GM19240 (cell line): ENCODE data around the gene WDR7.

Experiments used
- DNase-seq: peaks from one replicate; pipeline ENCODE4 v3.0.0; 2011; ENCODE audit warnings: low spot score; ENCODE audit not compliant: insufficient read length

Gene WDR7

GRCh38 chr18:56986829-56987228 lies 335.7 kb downstream of the WDR7 start:
- no peak for DNase-seq

- no peak for DNase-seq
Observed at GRCh38 chr18:56987236-56987635, 336.1 kb downstream of the WDR7 start.

DNA sequence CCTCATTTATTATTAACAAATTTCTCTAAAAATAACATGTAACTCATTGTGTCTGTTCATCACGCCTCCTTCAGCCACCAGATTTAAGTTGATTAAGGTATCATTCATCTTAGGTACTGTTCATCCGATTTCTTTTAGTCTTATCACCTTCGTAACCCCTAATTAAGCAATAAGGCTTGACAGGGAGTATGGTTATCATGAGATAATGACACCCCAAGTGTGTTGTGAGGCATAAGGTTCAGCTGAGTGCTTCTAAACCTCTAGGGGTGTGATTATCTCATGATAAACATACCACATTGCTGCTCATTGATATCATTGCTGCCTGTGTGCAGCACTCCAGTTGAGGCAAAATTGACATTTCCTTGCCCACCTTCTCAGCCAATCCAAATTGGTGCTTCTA lies 336.9 kb downstream of the WDR7 start:
- no peak for DNase-seq

DNA sequence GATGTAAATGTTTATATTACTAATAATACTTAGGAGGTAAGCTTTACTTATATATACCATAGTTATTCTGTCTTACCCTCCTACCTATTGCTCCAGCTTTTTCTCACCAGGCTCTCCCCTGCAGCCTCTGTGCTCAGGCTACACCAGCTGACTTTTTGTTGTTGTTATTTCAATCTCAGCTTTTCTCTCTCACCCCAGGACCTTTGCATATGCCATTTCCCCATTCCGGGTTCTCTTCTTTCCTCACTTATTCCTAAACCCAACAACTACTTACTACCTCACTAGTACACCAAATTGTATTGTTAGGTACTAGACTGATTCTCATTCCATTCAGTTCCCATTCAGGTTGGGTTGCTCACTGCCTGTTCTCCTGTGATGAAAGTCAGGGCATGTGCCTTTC lies 339.5 kb downstream of the WDR7 start:
- no peak for DNase-seq

DNA sequence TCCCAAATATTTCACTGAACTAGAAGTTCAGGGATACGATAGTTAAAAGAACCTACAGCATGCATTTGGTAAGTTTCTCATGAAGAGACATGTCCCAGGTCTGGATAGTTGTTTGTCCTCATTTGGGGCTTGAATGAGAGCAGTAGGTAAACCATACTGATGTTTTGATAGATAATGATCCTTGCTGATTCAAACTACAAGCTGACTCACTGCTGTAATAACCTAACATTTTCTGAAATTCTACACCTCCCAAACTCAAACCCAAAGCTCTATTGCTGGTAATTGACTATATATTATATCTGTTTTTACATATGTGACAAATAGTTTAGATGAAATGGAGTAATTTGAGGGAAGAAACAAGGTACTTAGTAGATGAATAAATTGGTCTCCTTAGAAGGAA lies 341.6 kb downstream of the WDR7 start:
- DNase-seq = no peak

DNA sequence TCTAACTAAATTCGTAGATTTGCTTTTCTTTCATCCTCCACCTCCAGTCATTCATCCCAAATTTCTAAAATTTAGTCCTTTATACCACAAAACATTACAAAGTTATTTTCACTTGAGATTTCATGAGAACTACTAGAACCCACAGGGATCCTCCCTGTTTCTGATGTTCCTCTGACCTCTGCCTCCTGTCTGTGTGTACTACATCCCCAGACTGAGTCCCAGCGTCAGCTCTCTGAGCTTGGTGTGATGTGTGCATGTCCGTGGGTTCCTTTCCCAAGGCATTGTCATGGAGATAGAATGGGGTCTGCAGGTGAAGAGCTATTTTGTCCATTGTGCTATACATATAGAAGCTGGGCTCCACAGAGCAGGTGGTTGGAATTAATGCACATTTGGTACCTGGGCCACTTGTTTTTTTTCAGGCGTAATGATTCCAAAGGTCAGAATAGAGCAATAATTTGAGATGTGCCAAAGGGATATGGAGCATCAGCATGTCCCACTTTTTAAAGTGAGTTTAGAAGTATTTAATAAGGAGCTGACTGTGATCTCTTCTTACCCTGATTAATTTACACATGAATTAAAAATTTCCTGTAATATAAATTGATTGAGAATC lies 344.5 kb downstream of the WDR7 start:
- no peak for DNase-seq

DNA sequence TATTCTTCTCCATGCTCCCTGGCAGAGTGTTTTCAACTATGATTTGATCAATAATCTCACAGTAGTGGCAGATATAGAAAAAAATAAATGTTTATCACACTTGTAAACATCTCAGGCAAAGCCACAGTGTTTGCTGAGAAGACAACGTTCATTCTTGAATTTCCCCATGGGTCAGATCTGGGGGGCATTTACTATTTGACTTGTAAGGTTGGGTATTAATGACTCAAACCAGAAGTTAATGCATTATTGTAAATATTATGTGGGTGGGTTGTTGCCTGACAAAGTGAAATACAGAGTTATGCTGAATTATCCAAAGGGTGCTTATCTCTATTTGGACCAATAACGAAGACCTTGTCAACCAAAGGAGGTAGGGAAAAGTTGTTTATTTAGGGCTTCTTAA lies 346.0 kb downstream of the WDR7 start:
- DNase-seq = no peak

DNA sequence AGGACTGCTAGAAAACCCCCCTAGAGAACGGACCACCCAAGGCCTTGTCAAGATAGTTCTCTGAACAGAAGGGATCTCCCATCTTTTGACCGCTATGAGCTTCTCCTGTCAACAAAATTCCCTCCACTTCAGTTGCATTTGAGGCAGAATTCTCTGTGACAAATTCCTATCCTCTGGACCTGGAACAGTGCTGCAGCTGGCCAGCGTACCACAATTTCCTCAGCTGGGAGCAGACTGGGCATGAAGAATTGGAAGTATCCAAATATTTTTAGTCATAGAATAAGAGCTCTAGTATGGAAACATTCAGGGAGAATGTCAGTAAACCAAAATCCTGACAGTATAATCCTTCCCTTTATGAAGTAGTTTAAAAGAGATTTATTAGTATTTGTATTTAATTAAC lies 348.7 kb downstream of the WDR7 start:
- no peak for DNase-seq

GRCh38 chr18:57002627-57003026 lies 351.5 kb downstream of the WDR7 start:
- no peak for DNase-seq

DNA sequence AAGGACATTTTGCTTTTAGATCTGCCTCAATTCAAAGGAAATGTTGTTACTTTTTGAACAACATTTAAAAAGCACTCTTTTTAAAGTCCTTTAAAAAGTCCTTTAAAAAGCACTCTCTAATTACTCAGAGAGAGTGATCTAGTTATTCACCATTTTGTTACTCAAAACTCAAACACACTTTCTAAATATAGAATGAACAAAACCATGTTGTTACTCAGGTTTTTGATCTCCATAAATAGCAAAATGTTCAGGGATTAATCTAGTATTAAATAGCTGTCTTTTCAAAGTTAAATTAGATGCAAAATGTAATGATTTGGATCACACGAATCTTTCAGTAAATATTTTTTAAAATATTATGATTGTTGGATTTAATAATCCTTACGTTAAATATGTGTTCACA lies 352.2 kb downstream of the WDR7 start:
- no peak for DNase-seq

GRCh38 chr18:57004366-57005121 lies 353.4 kb downstream of the WDR7 start:
- DNase-seq = peak; percentile 30

- DNase-seq = no peak
Observed at GRCh38 chr18:57008001-57008686, 357.0 kb downstream of the WDR7 start.

DNA sequence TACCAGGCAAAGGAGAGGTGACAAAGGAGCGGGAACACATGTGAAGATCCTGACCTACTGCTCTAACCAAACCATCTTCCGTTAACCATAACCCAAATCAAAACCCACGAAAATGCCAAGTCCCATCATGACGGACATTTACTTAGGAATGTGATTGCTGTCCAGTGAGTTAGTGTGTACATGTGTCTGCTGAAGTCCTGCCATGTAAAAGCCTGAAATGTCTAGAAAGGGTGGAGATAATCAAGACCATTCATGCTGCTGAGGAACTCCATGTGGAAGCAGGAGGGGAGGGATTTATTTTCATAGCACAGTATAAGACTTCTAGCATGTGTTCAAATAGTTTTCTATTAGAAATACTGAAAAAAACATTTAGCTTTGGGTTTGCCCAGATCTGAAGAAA lies 358.7 kb downstream of the WDR7 start:
- no peak for DNase-seq

GRCh38 chr18:57014772-57015413 lies 363.7 kb downstream of the WDR7 start:
- DNase-seq = no peak

DNA sequence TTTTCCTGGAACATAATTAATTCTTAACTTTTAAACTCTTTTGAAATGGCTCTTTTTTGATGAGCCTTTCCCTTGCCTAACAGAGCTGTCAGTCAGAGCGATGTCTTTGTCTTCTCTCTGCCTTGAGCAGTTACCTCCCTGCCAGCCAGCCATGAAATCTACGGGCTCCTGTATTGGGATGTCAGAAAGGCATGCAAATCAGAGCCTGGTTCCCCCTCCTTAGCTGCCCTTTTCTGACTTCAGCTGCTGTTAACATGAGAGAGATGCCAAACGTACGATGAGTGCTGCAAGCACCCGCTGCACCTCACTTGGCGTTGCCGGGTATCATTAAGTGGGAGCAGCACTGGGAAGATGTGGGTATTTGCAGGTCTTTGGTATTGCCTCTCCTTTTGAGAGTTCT lies 364.3 kb downstream of the WDR7 start:
- no peak for DNase-seq

- DNase-seq = no peak
Observed at GRCh38 chr18:57018845-57019244, 367.7 kb downstream of the WDR7 start.

- no peak for DNase-seq
Observed at GRCh38 chr18:57022716-57023115, 371.6 kb downstream of the WDR7 start.

- no peak for DNase-seq
Observed at GRCh38 chr18:57023275-57023882, 372.2 kb downstream of the WDR7 start.

GRCh38 chr18:57025540-57025939 lies 374.4 kb downstream of the WDR7 start:
- DNase-seq = no peak

DNA sequence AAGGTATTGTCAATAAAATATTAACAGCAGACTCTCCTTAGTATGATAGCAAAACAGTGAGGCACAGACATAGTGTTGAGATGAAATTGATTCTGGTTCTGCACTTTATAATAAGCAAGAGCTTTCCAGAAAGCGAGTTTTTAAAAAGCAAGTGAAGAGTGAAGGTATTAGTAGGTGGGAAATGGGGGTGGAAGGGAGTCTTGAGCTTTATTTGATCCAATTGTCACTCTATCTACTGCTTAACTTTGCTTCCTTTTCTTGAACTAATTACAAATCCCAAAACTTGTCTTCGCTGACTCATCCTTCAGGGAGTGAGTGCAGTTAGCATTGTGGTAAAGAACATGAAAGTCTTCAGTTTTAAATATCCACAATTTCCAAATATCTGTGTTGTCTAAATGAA lies 375.2 kb downstream of the WDR7 start:
- no peak for DNase-seq

GRCh38 chr18:57027190-57027708 lies 376.1 kb downstream of the WDR7 start:
- DNase-seq = no peak

- DNase-seq = no peak
Observed at GRCh38 chr18:57029761-57030160, 378.6 kb downstream of the WDR7 start.
